GM19468 (cell line): ENCODE data around the gene GOLGA6L7.
"Not testable (repeated sequence)": the region's sequence is repeated elsewhere in the genome, so short reads cannot be mapped to it uniquely, and the experiment has no call there.

Source experiments
- ATAC-seq: cut with Tn5 transposase; IDR thresholded peaks from one replicate; pipeline ENCODE4 v1.9.1; 2021; ENCODE audit warnings: mild to moderate bottlenecking, moderate library complexity, moderate number of reproducible peaks; ENCODE audit not compliant: unreplicated experiment; ENCODE audit errors: extremely low read depth

GOLGA6L7 gene, protein sequence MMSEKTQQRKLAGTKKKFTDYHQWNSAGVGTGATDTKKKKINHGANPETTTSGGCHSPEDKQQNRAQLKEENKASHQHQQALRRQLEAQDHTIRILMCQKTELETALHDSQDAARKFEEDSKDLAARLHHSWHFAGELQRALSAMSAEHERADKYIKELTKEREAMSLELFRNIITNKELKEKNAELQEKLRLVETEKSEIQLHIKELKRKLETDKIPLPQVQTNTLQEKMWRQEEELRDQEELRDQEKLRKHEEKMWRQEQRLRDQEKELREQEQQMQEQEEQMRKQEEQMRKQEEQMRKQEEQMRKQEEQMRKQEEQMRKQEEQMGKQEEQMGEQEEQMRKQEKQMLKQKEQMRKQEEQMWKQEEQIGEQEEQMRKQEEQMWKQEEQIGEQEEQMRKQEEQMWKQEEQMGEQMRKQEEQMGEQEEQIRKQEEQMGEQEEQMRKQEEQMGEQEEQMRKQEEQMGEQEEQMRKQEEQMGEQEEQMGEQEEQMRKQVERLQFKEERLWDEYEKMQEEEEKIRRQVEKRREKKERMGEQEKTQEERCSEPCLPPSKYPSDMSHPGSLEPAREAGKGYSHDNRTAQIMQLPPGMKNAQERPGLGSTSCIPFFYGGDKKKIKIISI

DNA sequence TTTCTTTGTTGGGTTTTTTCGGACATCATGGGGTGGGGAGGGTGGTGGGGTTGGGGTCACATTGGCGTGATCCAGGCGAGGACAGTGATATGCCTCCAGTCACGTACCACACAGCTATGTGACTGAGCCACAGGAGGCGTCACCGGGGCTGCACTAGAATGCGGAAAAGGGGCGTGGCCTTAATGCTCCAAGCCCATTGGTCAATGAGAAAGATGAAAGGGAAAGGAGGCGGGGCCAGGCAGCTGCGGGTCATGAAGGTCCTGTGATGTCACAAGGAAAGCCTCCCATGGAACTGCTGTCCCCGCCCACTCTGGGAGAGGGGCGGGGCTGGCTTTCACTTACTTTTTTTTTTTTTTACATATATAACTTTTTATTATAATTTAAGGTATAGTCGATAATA is at the start of gene GOLGA6L7:
TSS of gene GOLGA6L7 (minus strand) at position 124 of the 400 bp plus-strand sequence. CDS start at position 29, 95 bp downstream.
- ATAC-seq: not testable (repeated sequence)

DNA sequence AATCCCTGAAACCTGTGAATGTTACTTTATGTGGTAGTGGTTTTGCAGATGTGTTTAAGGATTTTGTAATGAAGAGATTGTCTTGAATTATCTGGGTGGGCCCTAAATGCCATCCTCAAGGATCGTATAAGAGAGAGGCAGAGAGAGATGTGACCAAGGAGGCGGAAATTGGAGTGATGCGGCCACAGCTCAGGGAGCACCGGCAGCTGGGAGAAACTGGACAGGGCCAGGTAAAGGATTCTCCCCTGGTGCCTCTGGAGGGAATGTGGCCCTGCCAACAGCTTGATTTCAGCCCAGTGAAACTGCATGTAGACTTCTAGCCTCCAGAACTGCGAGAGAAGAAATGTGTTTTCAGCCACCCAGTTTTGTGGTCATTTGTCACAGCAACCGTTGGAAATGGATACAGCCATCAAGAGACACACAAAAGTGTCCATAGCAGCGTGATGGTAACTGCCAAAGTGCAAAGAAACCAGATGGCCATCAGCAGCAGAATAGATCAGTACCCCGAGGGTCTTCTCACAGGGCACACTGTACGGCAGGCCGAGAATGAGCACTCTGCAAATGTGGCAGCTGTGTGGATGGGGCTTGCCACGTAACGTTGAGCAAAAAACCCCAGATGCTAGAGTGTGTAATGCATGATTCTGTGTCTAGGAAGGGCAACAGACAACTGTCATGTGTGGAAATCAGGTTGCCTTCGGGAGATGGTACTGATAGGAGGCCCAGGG is 49.6 kb upstream of the GOLGA6L7 start:
- no peak for ATAC-seq

DNA sequence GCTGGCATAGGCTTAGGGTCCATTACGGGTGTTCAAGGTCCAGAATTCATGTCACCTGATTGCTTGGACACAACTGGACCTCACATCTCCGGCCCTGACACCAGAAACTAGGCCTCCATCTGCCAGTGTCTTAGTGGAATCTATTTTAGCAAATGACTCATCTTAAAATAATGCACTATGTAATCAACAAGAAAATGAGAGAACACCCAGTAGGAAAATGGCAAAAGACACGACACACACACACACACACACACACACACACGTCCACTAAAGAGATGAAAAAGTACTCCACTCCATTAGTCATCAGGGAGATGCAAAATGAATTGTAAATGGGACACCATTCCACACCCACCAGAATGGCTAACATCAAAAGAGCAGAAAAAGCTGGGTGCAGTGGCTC is 48.5 kb upstream of the GOLGA6L7 start:
- no peak for ATAC-seq

DNA sequence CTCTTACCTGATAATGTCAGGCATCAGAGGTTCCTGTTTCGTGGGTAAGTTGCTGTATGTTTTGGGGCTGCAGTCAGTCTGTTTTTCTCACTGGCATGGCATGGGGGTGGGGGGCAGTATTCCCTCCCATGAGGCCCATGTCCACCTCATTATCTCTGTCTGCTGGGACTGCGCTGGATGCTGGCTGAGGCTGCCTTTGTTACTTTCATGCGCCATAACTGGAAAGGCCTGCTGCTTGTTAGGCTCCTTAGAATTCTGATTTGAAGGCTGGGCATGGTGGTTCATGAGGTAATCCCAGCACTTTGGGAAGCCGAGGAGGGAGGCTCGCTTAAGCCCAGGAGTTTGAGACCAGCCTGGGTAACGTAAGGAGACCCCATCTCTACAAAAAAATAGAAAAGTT is 47.1 kb upstream of the GOLGA6L7 start:
- no peak for ATAC-seq

DNA sequence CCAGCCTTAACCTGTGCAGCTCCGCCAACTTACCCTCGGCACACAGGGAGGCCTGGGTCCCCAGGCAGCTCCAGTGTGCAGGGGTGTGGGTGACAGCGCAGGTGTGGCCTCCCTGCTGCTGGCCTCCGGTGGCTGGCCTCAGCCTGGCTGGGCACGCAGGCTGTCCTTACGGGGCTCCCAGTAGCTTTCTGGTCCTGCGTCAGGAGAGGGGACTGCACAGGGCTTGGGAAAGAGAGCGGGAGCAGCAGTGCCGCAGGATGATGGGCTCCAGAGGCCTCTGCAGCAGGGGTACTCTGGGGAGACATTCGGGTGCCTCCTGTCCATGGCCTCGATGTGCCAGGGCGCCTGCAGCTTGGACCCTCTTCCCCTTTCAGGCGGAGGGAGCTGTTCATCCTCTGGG is 46.7 kb upstream of the GOLGA6L7 start:
- no peak for ATAC-seq

DNA sequence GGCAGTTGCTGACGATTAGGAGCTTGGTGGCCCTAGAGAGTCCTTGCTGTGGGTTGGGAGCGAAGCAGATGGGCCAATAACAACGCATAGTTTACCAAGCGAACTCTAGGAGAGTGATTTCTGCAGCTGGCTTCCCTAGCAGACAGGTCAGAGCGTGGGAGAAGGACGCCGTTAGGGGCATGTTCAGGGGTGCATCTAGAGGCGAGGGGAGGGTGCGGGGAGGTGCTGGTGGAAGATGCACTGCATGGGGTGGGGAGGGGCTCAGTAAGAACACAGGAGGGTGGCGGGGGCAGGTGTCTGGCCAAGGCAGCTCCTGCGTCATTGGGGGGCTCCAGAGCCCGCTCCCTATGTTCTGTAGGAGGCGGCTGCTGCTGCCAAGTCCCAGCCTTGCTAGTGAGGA is 46.2 kb upstream of the GOLGA6L7 start:
- no peak for ATAC-seq

DNA sequence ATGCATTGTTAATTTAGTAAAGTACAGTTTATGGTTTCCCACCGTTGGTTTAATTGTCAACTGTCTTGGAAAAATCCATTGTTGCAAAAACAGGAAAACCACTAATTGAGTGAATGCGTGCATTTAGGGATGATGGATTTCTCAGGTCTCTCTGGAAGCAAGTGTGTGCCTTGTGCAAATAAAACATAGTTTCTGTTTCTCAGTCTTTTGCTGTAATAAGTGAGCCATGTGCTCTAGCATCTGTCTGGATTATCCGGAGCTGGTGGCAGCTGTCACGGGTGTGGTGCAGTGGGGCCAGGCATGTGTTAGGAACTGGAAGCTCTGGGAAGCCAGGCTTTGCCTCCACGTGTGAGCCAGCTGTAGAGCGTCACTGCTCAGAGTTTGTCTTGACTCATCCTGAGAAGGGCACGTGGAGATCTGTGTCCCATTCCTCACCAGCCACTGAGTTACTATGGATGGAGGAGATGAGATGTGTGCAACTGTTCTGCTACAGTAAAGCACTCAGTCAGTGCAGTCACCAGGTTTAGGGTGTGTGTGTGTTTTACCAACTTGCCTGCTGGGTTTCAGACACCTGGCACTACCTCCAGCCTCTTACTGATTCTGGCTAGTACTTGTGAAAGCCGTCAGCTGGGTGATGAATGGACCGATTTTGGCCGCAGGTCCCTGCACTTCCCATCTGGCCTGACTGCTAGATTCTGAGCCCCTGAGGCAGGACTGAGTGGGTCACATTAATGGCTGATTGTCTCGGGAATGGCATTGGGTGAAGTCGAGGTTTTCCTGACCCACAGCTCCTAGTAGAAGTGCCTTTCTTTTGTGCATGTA is 44.6 kb upstream of the GOLGA6L7 start:
- ATAC-seq: no peak

DNA sequence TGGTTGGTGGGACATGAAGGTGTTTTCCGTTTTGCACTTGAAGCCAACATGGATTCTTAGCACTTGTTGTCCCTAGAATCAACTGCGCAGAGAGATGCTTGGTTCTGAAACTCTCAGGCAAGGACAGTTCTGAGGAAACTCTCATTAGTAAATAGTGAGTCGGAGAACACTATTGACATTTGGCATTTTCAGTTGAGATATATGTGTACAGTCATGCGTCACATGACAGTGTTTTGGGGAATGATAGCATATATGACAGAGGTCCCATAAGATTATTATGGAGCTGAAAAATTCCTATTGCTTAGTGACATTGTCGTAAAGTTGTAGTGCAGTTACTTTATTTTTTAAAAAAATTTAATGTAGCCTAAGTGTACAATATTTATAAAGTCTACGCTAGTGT is 43.1 kb upstream of the GOLGA6L7 start:
- no peak for ATAC-seq

DNA sequence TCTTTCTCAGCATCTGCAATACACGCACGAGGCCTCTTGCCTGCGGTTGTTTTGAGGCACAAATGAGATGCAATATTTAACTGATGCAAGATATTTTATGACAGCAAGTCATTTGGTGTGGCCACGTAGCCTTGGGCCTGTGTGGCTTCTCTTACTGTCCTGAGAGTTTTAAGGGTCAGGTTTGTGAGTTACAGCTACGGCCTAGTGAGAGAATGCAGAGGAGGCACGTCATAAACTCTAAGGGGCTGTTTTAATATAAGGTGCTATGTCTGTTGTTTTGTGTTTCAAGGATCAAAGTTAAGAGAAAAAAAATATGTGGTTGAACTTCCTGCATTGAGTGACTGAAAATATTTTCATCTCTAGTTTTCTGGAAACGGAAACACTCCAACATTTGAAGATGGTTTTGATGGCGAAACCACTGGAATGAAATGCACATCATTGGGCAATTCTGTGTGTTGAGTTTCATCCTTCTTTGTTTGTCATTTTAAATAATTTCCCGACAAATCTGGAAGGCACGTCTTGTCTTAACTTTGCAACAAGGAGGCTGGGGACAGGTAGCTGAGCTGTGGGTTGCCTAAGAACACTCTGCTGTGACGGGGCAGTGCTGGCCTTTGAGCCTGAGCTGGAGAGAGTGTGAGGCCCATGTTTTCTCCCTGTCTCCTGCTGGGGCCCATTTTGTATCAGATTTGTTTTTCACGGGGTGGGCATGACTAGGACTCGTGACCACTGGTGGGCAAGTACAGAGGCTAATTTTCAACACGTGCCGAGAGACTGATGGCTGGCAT is 42.5 kb upstream of the GOLGA6L7 start:
- ATAC-seq: no peak

DNA sequence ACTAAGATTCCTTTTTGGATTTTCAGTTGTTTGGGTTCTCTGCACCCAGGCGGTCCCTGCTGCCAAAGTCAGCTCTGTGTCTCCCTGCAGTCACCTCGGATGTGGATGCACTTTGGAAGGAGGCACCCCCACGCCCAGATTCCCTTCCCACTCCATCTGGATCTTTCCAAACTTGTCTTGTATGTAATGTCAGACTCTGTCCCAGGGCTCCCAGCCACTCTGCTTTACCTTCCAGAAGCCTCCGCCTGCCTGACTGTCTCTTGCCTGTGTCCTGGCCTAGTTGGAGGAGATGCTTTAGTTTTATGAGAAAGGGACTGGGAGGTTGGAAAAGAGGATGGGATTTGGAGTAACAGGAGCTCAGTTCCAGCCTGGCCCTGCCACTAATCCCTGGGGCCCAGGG is 41.8 kb upstream of the GOLGA6L7 start:
- ATAC-seq: not testable (repeated sequence)

DNA sequence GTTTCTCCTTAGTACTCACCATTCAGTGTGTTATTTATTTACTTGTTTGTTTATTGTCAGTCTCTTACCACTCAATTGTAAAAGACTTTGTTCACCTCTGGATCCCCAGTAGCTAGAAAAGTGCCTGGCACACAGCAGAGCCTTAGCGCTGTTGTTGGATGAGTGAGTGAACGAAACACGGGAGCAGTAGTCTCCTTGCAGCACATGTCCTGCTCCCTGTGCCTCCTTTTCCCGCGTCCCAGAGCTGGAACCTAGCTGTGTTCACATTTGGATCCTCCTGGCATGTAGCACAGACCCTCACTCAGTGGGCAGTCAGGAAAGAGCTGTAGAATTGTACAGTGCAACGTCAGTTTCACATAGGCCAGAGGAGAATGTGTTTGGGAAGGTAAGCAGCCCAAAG is 41.4 kb upstream of the GOLGA6L7 start:
- not testable (repeated sequence) for ATAC-seq

DNA sequence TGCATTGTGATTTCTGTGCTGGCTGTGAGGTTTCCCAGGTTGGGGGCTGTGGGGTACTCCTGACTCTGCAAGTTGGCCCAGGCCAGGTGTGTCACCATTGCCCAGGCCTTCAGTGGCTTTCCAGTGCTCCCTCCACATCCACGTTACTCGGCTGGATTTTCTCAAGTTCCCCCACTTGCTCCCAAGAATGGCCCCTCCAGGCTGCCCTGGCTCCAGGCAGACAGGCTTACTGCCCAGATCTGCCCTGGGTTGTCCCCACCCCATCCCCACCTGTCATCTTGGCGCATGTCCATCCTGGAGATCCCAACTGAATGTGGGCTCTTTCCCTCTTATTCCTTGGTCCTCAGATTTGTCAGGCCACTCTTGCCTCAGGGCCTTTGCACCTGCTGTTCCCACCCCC is 40.9 kb upstream of the GOLGA6L7 start:
- no peak for ATAC-seq

DNA sequence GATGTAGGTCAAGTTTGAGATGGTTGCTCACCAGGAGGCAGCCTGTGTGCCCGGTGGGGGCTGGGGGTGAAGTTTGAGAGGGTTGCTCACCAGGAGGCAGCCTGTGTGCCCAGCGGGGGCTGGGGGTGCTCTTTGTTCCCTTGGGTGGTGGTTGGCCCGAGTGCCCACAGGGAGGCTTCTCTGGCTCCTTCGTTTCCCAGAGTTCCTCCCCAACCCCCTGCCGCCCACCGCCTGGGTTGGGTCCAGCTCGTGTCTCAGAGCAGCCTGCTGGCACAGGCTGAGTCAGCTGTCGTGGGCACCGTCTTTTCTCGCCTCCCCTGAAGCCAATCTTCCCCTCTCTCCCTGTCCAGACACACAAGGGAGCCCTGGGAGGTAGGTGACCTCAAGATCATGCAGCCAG is 40.5 kb upstream of the GOLGA6L7 start:
- no peak for ATAC-seq

DNA sequence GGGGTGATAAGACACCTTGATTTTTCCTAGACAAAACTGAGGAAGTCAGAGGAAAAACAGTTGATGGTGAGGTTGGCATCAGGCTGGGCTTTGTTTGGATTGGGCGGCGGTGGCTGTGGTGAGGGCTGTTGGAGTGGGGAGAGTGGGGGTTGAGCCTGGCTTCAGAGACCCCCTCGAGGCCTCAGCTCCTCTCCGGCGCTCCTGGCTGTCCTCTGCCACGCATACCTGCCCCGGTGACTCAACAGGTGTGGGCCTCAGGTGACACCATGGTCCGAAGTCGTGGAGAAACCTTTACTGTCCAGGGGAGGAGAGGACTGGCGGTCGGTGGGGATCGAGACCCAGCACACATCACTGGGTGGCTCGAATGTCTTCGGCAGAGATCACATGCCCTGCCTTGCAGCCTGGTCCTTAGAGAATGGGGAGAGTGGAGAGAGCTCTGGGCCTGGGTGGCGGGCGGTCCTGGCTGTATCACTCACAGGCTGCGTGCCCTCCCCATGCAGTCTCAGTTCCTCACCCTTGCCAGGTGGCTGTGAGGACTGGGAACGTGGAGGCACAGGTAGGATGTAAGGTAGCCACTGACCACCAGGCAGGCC is 40.0 kb upstream of the GOLGA6L7 start:
- ATAC-seq: no peak

DNA sequence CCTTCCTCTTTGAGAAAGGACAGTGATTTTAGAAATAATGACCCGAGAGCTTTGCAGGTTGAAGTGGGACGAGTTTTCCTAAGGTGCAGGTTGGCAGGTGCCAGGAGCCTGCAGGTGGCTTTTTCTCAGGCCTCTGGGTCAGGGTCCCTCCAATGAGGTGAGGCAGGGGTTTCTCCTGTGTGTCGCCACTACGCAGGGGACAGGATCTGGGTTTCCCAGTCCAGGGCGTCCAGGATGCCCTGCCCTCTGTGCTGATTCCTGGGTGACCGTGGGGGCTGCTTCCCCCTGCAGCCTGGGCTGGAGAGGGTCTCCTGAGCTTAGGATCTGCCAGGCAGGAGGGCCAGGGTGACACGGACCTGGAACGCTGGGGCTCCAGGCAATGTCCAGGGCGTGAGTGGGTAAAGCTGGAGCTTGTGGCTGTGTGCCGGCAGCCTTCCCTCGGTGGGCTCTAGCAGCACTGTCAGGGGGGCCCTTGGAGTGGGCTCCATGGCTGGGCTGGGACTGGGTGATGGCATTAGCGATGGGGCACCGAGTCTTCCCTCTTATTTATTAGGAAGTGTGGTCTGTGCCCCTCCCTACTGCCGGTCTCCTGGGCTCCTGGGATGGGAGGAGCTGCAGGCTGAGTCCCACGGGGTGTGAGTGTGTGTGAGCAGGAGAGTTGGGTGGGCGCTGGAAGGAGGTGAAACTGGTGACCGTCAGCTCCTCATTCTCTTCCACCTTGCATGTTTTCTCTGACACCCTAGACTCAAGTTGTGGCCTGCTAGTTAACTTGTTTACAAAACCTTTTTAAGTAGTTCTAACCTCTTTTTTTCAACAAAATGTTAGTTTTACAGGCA is 39.1 kb upstream of the GOLGA6L7 start:
- no peak for ATAC-seq

DNA sequence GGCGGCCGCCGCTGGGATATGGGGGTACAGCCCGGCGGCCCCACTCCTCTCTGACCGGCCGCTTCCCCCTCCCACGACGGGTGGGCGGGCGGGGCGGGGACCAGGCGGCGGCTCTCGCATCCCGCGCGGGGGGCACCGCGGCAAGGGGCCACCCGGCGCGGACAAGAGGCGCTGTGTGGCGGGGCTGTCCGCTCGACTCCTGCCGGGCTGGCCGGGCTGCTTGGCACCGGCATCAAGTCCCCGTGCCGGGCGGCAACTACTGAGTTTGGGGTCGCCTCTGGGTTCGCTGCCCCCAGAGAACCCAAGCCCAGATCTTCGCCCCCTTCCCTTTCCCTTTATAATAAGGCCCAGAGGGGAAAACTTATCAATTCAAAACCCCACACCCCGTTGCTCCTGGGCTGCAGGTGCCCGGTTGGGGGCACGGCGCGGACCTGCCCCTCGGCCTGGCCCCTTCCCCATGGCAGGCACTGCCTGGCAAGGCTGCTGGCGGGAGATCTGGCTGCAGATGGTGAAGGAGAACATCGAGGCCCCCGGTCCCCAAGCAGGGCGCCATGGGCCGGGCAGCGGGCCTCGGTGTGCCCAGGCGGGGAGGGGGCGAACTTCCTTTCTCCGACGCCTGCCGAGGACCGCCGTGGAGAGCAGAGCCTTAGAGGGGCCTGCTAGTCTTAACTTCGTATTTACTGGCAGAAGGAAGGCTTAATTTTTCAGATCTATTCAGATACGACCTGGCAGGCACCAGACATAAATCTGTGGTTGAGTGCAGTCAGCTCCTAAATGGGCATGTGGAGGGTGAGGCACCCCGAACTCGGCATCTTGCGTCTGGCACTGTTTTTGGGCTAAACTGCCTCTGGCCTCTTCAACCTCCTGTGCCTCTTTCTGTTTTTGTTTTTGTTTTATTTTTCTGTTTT is 38.2 kb upstream of the GOLGA6L7 start:
- ATAC-seq: no peak
